ENCODE measurements around the gene PTTG1IP. TPM values are rescaled to one million over a fixed set of nuclear protein-coding genes. Genes with fewer than 3 reads are reported as not detected.
A peak's percentile ranks its signal among the peaks of the same experiment; 100 is the strongest.

PTTG1IP gene
- total RNA-seq, 2 donors from 2014 or later: 216 to 244 TPM

DNA sequence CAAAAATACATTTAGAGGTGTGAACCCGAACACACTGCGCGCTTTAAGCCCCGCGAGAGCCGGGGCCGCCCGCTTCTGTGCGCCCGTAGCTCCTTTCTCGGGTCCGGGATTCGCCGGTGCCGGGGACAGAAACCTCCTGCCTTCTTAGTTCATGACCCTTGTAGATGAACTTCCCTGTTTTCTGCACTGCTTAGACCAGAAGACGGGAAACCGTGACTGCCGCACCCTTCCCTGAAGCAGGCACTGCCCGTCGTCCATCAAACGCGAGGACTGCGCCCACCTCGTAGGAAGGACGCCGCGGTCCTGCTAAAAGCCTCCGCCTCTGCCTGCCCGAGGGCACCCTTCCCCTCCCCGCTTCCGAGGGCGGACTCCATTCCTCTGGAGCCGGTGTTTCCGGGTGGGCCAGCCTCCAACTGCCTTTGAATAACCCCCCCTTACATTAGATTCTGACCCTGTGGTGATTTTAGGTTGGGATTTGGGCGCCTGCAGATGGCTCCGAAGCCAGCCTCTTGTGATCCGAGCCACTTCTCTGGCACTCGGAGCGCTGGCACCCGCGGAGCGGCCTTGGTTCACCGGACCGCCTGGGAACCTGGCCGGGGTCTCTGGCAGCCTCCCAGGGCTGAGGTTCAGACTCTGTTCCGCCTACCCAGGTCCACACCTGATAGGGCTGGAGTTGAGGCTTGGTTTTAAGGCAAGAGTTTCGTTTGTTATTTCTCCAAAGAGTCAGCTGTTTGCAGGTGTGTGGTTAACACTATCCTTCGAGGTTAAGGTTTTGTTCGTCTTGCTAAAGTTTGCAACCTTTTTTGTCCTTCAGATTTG is 1.2 kb upstream of the PTTG1IP start:
- H3K36me3 ChIP-seq: no peaks in the 10 kb centered on the region
- H3K27me3 ChIP-seq (replicated peaks; ENCODE audit: insufficient read depth): no peaks in the 10 kb centered on the region
- TF ChIP-seq POLR2AphosphoS5 (IDR thresholded peaks at IDR 0.05) (peak; percentile 12), POLR2A (IDR thresholded peaks at IDR 0.05) (peak; percentile 30), CTCF (IDR thresholded peaks at IDR 0.05) (no peak)
- intact Hi-C loops (cut with DNase I): loop anchor here (2.0 to 5.0 kb wide), 2 partner anchors 57 to 74 kb away; partner anchors contain the start of genes SUMO3 and UBE2G2
- DNase-seq (ENCODE audit: low spot score): peak; percentile 47
- peak overlapping the region; percentile 77 to 84 for H3K4me3 ChIP-seq
- WGBS: 14% methylated on average over 49 of the region's 49 CpGs
- peak overlapping the region; percentile 80 to 86 for H3K27ac ChIP-seq
- H3K9me3 ChIP-seq: no peaks in the 10 kb centered on the region
- peaks cover 23% of the 10 kb centered on the region for H3K4me1 ChIP-seq (replicated peaks)

DNA sequence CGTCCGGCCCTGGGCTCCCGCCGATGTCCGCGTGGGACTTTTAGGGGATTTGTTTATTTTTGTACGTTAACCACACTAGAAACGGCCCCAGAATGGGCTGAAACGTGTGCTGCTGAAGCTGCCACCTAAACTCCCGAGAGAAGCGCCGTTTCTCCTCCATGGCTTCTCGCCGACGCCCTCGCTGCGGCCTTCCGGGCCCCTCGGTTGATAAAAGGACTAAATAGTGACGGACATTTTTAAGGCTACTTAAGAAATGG is 678 bp upstream of the PTTG1IP start:
- WGBS: 20% methylated on average over 20 of the region's 20 CpGs
- H3K27ac ChIP-seq: peak overlapping the region; percentile 80 to 86
- TF ChIP-seq POLR2AphosphoS5 (IDR thresholded peaks at IDR 0.05): no peak
- TF ChIP-seq CTCF (IDR thresholded peaks at IDR 0.05): no peak
- TF ChIP-seq POLR2A (IDR thresholded peaks at IDR 0.05): no peak

DNA sequence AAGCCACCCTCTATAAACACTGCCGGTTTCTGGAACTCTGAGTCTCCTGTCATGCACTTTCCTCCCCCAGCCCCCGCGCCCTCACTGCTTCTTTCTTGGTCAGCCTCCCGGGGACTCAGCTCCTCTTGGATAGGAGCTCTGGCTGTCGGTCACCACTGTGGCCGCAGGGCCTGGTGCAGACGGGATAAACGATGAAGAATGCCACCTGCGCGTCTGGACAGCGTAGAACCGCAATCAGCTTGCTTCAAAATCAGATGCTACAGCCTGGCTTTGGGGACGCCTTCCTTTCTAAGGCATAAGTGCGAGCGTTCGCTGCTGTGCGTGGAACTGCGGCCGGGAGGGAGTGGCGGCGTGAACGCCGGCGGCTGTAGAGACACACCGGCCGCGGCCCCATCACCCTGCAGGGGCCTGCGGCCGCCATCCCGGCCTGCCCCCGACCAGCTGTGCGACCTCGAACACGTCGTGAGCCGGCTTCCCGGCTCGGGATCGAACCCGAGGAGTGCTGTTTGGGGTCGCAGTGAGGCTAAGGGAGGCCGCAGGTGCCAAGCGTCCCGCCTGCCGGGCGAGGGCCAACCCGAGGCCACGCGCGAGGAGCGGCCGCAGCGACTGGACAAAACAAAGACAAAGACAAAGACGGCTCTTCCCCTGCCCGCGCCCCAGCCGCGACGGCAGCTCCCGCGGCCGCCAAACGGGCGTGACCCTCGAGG is 688 bp downstream of the PTTG1IP start:
- Histone ChIP-seq H3K4me1 (replicated peaks) (peaks cover 23% of the 10 kb centered on the region), H3K4me3 (peak overlapping the region; percentile 77 to 84), H3K9me3 (no peaks in the 10 kb centered on the region), H3K36me3 (no peaks in the 10 kb centered on the region), H3K27ac (peak overlapping the region; percentile 80 to 86), H3K27me3 (replicated peaks; ENCODE audit: insufficient read depth) (no peaks in the 10 kb centered on the region)
- WGBS: 1% methylated on average over 32 of the region's 65 CpGs
- intact Hi-C loops (cut with DNase I): loop anchor here (5.0 kb wide), 1 partner anchor 56 kb away; the partner anchor contains the start of gene SUMO3
- TF ChIP-seq CTCF (IDR thresholded peaks at IDR 0.05) (no peak), POLR2AphosphoS5 (IDR thresholded peaks at IDR 0.05) (no peak)
- DNase-seq (ENCODE audit: low spot score): peak; percentile 33

More for the DNA sequence above, 678 bp upstream of the PTTG1IP start:
- intact Hi-C loops (cut with DNase I): loop anchor here (2.0 to 5.0 kb wide), 2 partner anchors 57 to 73 kb away; partner anchors contain the start of genes SUMO3 and UBE2G2
- no peaks in the 10 kb centered on the region for H3K9me3 ChIP-seq
- no peaks in the 10 kb centered on the region for H3K36me3 ChIP-seq
- peak overlapping the region; percentile 77 to 84 for H3K4me3 ChIP-seq
- no peaks in the 10 kb centered on the region for H3K27me3 ChIP-seq (replicated peaks; ENCODE audit: insufficient read depth)
- DNase-seq (ENCODE audit: low spot score): no peak
- H3K4me1 ChIP-seq (replicated peaks): peaks cover 23% of the 10 kb centered on the region

GRCh38 chr21:44872323-44872648 is 1.2 kb downstream of the PTTG1IP start:
- TF ChIP-seq CTCF (IDR thresholded peaks at IDR 0.05) (peak in 1 of 4 experiments; percentile 28), POLR2AphosphoS5 (IDR thresholded peaks at IDR 0.05) (no peak)
- peak overlapping the region; percentile 80 to 86 for H3K27ac ChIP-seq
- peaks cover 23% of the 10 kb centered on the region for H3K4me1 ChIP-seq (replicated peaks)
- H3K4me3 ChIP-seq: peak overlapping the region; percentile 77 to 84
- no peaks in the 10 kb centered on the region for H3K9me3 ChIP-seq
- DNase-seq (ENCODE audit: low spot score): no peak
- intact Hi-C loops (cut with DNase I): loop anchor here (5.0 kb wide), 1 partner anchor 55 kb away; the partner anchor contains the start of gene SUMO3
- WGBS: 10% methylated on average over 3 of the region's 3 CpGs
- H3K36me3 ChIP-seq: no peaks in the 10 kb centered on the region
- no peaks in the 10 kb centered on the region for H3K27me3 ChIP-seq (replicated peaks; ENCODE audit: insufficient read depth)

All from prostate gland (tissue), 2 donors.